HG02852 (cell line): ENCODE results near the gene SPDYE6.
"Not testable (repeated sequence)": the region's sequence is repeated elsewhere in the genome, so short reads cannot be mapped to it uniquely, and the experiment has no call there.

Experiments used
- ATAC-seq: cut with Tn5 transposase; IDR thresholded peaks from one replicate; pipeline ENCODE4 v1.9.1; 2021; ENCODE audit warnings: mild to moderate bottlenecking, moderate library complexity; ENCODE audit not compliant: unreplicated experiment

SPDYE6 gene

DNA sequence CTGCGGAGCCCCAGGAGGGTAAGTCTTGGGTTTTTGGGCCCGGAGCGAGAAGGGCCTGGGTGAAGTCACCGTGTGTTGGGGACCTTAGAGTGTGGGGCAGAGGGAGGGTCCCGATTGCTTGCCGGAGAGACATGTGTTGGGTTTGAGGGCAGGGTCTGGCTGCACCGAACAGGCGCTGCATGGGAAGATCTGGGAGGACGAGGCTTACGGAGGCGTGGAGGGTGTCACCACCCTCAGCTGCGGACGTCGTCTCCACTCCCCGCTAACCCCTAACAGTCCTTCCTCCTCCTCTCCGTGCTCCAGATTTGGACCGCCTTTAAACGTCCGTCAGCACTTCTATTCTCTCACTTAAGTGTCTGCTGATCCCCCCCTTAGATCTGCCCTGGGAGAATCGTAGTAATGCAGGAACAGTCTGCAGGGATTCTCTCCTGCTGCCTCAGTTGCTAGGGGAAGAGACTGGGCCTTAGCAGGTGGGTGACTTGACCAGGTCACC lies 8.2 kb upstream of the SPDYE6 start:
- ATAC-seq: not testable (repeated sequence)

DNA sequence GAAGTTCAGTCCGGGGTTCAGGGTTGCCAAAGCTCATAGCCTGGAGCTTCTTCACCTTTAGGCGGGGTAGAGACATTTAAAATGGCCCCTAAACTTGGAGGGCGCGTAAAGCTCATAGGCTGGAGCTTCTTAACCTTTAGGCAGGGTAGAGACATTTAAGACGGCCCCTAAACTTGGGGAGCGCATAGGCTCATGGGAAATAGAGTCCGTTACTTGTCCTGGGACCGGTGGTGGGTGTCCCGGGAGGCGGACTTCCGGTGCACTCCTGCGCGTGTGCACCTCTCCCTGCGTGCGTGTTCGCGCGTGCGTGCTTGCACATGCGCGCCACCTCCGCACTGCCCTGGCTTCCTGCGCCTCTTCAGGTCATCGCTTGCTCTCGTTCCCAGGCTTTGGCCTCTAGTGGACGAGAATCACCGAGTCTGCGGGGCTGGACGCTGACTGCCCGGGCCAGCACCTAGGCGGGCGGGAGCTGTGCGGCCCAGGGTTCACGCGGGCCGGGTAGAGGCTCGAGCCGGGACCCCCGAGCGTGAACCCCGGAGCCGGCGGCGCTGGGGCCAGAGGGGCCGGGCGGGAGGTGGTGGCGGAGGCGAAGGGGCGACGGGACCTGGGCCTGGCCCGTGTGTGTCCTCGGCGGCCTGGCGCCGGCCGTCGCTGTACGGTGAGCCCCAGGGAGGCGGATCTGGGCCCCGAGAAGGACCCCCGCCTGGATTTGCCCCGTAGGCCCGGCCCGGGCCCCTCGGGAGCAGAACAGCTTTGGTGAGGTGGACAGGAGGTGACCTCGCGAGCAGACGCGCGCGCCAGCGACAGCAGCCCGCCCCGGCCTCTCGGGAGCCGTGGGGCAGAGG lies 7.5 kb upstream of the SPDYE6 start:
- ATAC-seq: peak; percentile 97

DNA sequence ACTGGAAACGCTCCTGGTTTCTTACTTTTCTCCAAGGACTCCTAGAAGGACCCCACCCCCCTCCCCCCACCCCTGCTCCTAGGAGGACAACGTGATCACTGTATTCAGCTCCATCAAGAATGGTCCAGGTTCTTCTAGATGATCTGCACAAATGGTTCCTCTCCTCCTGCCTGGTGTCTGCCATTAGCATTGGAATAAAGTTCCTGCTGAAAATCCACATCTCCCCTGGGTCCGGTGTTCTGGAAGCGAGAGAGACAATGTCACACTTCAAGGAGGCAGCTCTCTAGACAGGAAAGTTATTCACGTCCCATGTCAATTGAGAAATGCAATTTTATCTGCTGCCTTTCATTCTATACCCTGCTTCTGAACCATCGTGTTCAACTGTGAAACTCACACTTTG lies 9.3 kb downstream of the SPDYE6 start:
- ATAC-seq: not testable (repeated sequence)

DNA sequence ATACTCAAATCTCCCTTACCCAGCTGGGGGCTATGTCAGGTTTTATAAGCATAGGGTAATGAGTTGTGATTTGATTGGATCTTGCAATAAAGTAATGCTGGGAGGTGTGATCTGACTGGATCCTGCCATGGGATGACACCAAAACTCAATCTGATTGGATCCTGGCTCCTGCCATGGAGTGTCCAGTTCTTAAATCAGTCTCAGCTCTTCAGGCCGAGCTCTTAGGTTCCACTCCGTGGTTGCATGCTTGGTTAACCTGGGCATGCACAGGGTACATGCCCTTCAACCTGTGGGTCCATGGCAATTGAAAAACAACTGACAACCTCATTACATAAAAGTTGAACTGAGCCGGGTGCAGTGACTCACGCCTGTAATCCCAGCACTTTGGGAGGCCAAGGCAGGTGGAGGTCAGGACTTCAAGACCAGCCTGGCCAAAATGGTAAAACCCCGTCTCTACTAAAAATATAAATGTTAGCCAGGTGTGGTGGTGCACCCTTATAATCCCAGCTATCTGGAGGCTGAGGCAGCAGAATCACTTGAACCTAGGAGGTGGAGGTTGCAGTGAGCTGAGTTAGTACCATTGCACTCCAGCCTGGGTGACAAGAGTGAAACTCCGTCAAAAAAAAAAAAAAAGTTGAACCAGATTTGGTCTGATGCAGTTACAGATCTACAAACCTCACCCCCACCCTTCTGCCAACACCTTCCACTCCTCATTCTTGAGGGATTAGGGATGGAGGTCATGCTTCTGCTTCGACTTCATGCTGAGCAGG lies 15.5 kb downstream of the SPDYE6 start:
- ATAC-seq: not testable (repeated sequence)

DNA sequence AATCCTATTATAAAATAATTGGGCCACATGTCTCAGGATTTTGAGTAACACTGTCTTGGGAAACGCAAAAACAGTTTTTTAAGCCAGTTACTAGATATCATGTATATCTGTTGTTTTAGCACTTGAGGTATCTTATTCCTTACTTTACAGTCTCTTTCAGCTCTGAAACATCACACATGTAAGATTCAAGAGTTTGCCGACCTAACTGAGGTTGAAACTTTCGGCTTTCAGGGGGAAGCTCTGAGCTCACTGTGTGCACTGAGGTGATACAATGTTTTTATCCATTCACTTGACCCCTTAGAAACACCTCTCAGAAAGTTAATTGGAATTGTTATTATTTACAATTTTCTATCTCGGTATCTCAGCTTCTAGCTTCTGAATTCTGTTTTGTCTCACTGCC lies 18.8 kb downstream of the SPDYE6 start:
- not testable (repeated sequence) for ATAC-seq

DNA sequence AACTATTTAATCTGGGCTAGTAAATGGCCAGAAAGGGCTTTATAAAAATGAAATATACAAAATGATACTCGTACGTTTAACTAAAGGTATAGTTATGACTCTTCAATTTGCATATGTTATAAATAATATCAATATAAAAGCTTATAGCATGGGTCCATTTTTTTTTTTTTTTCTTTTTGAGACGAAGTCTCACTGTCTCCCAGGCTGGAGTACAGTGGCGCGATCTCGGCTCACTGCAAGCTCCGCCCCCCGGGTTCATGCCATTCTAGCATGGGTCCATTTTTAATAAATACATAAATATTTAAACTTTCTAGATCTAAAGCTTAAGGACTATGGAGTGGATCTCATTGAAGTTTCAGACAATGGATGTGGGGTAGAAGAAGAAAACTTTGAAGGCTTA lies 19.2 kb downstream of the SPDYE6 start:
- not testable (repeated sequence) for ATAC-seq

DNA sequence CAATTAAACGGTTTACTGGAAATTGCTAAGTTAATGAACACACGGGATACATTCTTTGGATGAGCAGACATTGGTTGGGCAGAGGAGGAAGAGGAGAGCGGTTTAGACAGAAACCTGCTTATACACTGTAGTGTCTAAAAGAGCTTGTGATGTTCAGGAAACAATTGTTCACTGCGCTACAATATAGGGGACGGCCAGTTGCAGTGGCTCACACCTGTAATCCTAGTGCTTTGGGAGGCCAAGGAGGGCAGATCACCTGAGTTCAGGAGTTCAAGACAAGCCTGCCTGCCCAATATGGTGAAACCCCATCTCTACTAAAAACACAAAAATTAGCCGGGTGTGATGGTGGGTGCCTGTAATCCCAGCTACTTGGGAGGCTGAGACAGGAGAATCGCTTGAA lies 20.7 kb downstream of the SPDYE6 start:
- ATAC-seq: not testable (repeated sequence)

DNA sequence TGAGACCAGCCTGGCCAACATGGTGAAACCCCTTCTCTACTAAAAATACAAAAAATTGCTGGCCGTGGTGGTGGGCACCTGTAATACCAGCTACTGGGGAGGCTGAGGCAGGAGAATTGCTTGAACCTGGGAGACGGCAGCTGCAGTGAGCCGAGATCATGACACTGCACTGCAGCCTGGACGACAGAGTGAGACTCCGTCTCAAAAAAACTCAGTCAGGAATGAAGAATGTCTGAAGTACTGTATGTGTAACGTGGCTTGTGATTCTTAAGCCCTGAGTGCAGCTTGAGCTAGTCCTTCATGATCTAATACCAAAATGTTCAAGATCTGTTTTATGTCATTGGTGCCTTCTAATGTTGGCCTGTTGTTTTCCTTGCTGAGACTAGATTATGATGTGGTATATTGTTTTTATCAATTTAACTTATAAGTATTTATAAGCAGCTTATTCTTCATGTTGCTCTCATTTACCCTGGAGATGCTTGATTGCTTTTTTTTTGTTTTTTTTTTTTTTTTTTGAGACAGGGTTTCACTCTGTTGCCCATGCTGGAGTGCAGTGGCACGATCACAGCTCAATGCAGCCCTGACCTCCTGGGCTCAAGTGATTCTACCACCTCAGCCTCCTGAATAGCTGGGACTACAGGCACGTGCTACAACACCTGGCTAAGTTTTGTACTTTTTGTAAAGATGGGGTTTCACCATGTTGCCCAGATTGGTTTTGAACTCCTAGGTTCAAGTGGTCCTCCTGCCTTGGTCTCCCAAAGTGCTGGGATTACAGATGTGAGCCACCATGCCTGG lies 25.4 kb downstream of the SPDYE6 start:
- not testable (repeated sequence) for ATAC-seq

DNA sequence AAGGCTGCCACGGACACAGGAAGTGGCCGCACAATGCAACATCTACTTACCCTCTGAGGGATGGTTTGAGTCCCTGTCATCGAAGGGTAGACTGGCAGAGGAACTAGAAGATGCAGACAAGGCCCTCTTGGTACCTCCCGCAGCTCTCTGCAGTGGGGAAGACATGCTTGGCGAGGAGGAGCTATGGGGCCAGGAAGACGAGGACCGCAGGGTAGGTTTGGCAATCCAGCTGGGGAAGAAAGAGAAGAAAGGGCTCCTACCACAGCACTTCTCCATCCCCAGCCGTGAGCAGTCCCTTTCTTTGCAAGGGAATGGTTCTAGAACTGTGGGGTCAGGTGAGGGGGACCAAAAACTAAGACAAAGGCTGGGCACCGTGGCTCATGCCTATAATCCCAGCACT lies 26.9 kb downstream of the SPDYE6 start:
- ATAC-seq: not testable (repeated sequence)

DNA sequence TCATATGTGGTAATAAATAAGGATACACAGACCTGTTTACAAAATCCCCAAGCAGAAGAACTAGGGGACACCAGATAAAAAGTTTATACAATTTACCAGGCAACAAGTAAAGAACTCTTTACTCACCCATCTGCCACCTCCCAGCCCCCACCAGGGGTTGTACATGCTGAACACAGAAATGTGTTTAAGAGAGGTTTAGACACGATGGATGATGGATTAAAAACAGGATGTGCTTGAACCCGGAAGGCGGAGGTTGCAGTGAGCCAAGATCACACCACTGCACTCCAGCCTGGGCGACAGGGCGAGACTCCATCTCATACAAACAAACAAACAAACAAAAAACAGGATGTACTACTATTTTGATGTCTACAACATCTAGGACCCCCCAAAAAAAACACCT lies 27.4 kb downstream of the SPDYE6 start:
- ATAC-seq: not testable (repeated sequence)

DNA sequence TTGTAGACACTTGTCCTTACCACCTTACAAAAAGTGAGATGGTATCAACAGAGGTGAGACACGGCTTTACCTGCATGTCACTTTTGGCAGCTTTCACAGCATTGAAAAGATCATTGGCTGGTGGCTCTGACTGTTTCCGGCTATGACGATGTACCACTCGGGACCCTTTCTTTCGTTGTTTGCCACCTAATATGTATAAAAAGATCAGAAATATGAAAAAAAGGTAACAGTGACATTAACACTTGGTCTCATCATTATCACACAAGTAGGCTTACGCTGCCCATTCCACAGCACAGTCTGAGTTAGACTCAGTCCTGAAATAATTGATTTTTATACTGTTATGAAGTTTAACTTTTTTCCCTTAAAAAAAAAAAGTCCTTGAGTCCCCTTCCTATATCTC lies 29.1 kb downstream of the SPDYE6 start:
- ATAC-seq: not testable (repeated sequence)

DNA sequence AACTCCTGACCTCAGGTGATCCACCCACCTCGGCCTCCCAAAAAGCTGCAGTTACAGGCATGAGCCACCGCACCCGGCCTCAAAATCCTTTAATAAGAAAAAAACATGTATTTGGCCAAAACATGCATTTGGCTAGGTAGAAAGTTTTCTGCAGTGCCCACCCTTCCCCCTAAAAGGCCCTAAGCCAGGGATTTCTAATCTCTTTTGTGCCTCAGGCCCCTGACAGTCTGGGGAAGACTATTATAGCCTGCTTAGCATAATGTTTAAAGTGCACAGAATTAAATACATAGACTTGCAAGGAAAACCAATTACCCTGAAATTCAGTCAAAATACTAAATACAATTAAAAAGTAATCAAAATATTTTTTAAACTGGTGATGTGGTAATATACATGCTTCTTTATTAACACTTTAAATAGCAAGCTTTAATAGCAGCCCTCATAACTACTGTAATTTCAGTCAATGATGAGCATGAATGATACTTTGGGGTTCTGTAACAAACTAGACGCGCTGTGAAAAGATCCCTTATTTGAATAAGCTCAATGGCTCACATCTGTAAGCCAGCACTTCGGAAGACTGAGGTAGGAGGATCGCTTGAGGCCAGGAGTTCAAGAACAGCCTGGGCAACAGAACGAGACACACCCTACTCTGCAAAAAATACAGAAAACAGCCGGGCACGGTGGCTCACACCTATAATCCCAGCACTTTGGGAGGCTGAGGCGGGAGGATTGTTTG lies 29.9 kb downstream of the SPDYE6 start:
- no peak for ATAC-seq

DNA sequence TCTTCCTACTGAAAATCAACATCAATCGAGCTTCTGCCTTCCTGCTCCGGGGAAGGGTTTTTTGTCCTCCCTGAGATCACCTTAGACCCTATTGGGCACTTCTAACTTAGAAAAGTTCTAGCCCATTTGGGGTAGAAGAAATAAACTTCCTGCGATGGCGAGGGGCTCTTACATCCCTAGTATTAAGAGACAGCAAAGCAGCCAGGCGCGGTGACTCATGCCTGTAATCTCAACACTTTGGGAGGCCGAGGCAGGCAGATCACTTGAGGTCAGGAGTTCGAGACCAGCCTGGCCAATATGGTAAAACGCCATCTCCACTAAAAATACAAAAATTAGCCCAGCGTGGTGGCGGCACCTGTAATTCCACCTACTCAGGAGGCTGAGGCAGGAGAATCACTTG lies 31.1 kb downstream of the SPDYE6 start:
- not testable (repeated sequence) for ATAC-seq

DNA sequence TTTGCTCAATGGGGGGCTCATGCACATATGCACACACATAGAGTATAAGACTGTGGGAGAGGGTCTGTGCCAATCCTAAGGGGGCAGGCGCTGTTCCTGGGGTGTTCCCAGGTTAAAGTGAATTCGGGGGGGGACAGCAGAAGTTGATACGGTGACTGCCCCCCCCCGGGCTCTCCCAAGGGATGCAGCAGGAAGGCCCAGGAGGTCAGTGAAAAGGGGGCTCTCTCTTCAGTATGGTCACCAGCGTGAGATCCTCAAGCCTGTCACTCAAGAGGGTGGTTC lies 32.4 kb downstream of the SPDYE6 start:
- ATAC-seq: no peak

DNA sequence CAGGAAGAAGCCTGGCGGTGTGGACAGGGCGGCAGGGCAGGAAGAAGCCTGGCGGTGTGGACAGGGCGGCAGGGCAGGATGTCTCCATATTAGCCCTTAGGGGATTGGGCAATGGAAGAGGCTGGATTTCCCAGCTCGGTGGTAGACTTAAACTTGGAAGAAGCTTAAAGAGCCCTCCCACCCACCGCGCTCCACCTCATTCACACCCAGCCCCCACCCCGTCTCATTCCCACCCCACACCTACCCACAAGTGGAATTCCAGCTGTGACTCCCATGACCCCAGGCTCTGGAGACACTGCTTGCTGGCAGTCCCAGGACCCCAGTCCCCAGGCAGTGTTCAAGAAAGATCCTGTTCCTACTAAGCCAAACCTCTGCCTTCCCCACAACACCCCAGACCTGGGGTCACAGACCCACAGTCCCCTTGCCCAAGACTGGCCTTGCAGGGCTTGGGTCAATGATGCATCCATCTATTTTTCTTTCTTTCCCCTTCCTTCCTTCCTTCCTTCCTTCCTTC lies 34.0 kb downstream of the SPDYE6 start:
- no peak for ATAC-seq

DNA sequence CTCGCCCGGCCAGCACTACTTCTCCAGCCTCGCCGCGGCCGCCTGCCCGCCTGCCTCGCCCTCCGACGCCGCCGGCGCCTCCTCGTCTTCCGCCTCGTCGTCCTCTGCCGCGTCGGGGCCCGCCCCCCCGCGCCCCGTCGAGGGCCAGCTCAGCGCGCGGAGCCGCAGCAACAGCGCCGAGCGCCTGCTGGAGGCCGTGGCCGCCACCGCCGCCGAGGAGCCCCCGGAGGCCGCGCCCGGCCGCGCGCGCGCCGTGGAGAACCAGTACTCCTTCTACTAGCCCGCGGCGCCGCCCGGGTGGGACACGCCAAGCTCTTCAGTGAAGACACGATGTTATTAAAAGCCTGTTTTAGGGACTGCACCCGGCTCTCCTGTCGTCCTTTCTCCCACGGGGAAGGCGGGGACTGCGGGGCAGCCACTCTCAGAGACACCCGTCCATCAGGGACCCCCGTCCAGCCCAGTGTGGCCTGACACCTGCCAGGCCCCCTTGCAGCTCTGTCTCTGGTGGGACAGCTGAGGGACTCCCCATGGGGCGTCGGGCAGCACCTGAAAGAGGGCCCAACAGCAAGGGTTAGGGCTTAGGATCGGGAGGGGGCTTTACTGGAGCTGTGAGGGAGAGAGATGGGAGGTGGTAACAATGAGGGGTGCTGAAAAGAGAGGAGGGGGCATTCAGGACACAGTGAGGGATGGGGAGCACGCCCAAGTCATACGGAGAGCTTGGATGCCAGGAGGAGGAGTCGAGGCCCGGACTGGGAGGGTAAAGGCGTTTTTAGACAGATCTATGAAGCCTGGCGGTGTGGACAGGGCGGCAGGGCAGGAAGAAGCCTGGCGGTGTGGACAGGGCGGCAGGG lies 34.7 kb downstream of the SPDYE6 start:
- ATAC-seq: no peak

DNA sequence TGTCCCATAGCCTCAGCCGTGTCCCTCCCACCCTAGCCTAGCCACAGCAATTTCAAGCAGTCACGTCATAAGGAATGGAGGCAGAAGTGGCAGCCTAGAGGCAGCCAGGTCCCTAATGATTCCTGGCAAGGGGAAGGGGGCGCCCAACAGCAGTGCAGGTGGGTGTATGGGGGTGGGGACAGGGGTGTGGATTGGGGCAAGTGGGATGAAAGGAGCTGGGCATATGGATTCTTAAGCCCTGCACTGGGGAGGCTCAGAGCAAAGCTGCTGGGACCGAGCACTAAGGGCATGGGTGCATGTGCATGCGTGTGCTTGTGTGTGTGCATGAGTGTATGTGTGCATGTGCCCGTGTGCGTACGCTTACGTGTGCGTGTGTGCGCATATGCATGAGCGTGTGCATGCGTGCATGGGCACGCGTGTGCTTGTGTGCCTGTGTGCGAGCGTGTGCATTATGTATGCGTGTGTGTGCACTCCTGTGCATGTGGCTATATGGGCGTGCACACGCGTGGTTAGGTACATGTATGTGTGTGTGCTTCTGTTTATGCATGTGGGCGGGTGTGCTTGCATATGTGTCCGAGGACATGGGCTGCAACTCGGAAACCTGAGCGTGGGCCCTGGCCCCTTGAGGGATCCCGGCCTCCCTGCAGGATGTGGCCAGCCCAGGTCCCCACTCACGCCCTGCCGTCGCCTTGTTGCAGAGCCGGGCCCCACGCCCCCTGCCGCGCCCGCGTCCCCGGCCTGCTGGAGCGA lies 35.5 kb downstream of the SPDYE6 start:
- no peak for ATAC-seq

DNA sequence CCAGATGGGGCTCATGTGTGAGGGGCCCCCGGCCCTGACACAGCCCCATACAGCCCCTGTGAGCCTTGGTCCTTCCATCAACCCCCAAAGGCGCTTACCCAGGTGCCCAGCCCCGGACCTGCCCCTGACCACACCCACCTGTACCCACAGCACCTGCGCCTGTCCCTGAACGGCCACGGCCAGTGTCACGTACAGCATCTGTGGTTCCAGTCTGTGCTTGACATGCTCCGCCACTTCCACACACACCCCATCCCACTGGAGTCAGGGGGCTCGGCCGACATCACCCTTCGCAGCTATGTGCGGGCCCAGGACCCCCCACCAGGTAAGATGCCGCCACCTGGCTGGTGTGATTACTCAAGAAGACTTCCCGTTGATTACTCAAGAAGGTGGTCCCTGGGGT lies 36.1 kb downstream of the SPDYE6 start:
- no peak for ATAC-seq

DNA sequence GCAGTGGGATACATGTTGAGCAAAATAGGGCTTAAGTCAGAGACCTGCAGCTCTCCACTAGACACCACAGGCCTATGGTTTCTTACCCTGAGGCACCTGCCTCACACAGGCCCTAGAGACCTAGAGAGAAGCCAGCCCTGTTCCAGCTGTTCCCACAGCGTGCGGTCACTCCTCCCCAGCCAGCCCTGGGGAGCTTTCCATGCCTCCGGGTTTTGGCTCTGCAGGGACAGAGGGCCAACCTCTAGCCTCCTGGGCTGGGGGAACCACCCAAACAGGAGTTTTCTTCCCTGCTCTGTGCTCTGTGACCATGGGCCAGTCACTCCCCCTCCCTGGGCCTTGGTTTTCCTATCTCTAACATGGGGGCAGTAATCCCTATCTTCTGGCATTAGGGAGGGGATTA lies 36.6 kb downstream of the SPDYE6 start:
- no peak for ATAC-seq
